VCaP (cell line): Measurements from ENCODE around the gene NVL.

Experiments used
- H3K27ac ChIP-seq: fragments of 450-650 bp; 2 replicates; pipeline ENCODE4 v1.5.1; 2017
- CTCF ChIP-seq: fragments of 450-650 bp; conservative IDR thresholded peaks from 2 replicates; pipeline ENCODE4 v1.5.1; 2017; ENCODE audit warnings: mild to moderate bottlenecking, moderate library complexity

NVL gene

GRCh38 chr1:224217655-224218623 is 112.0 kb downstream of the NVL start:
- H3K27ac ChIP-seq, result no peak overlapping the region
- no peak for TF ChIP-seq CTCF

GRCh38 chr1:224216382-224216781 is 113.6 kb downstream of the NVL start:
- no peak for TF ChIP-seq CTCF

GRCh38 chr1:224213438-224214119 is 116.4 kb downstream of the NVL start:
- TF ChIP-seq CTCF, result no peak
- peak overlapping the region; percentile 81; the same call in 1 of the 2 replicates for H3K27ac ChIP-seq

More at GRCh38 chr1:224216382-224216781, 113.6 kb downstream of the NVL start:
- no peak overlapping the region for H3K27ac ChIP-seq

- peak overlapping the region; percentile 81 for H3K27ac ChIP-seq
Observed at GRCh38 chr1:224212618-224213061, 117.3 kb downstream of the NVL start.

GRCh38 chr1:224211206-224211962 is 118.6 kb downstream of the NVL start:
- H3K27ac ChIP-seq, result peak overlapping the region; percentile 81
- no peak for TF ChIP-seq CTCF

More at GRCh38 chr1:224212618-224213061, 117.3 kb downstream of the NVL start:
- no peak for TF ChIP-seq CTCF

GRCh38 chr1:224205931-224206538 is 123.9 kb downstream of the NVL start:
- peak overlapping the region; percentile 97 for H3K27ac ChIP-seq

GRCh38 chr1:224205438-224205840 is 124.5 kb downstream of the NVL start:
- H3K27ac ChIP-seq, result peak overlapping the region; percentile 97
- TF ChIP-seq CTCF, result no peak
